HG02840 (cell line): ENCODE data around the gene GATA2.

Source experiments
- ATAC-seq: cut with Tn5 transposase; IDR thresholded peaks from one replicate; pipeline ENCODE4 v1.9.1; 2021; ENCODE audit warnings: mild to moderate bottlenecking, moderate library complexity, moderate number of reproducible peaks; ENCODE audit not compliant: unreplicated experiment, low FRiP score

Gene GATA2

DNA sequence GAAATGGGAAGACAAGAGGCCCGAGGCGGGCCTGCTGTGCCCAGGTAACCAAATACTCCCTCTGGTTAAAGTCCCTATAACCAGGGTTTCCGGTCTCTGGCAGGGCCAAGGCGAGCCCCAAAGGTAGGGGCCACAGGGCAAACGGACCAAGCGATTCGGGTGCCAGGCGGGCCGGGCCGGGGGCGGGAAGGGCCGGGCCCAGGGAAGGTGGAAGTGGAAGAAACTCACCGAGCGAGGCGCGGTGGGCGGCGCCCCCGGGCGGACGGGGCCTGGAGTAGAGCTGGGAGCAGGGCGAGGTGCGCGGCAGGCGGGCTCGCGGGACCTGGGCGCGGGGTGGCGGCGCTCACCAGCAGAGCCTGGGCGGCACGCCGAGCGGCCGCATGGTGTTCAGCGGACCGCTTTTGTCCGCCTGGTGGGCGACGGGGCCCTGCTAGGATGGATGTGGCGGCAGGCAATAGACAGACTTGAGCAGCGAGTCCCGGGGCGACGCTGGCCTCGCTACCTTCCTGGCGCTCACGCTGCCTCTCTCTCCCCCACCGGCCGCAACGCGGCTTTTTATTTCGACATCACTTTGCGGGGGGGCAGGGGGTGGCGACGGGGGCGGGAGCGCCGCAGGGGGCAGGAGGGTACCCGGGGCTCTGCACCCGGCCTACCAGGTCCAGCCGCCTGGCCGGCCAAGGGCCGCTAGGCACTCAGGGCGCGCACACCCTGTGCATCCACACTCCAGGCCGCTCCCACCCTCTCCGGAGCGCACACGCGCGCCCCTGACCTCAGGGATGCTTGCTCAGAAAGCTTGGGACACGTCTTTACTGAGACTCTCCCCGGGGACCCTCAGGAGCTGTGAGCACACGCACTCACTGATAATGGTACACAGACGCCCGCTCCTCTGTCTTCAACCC lies at the start of gene GATA2:
GATA2 (minus strand) TSS at position 531 of the 899 bp plus-strand sequence. CDS start 6,170 bp downstream, outside the sequence.
- ATAC-seq, result no peak

DNA sequence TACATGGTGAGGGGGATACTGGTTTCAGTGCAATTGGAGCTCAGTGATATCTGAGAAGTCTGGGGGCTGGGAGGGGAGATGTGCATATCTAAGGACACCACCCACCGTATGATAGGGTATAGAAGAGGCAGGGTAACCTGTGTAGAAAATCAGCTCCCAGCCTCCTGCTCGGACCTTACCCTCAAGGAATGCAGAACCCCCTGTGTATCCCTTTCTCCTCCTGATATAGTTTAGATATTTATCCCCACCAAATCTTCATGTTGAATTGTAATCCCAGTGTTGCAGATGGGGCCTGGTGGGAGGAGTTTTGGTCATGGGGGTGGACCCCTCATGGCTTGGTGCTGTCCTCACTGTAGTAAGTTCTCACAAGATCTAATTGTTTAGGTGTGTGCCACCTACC lies 48.2 kb upstream of the GATA2 start:
- ATAC-seq, result no peak

DNA sequence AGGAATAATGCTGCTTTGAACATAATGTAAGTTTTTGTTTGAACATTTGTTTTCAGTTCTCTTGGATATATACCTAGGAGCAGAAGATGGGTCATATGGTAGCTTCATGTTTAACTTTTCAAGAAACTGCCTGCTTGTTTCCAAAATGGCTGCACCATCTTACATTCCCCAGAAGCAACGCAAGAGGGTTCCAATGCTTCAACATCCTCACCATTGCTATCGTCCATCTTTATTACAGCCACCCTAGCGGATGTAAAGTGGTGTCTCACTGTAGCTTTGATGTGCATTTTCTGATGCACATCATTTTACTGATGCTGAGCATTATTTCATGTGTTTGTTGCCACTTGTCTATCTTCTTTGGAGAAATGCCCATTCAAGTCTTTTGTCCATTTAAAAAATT lies 46.4 kb upstream of the GATA2 start:
- no peak for ATAC-seq

- no peak for ATAC-seq
Observed at GRCh38 chr3:128537091-128537703, 44.2 kb upstream of the GATA2 start.

DNA sequence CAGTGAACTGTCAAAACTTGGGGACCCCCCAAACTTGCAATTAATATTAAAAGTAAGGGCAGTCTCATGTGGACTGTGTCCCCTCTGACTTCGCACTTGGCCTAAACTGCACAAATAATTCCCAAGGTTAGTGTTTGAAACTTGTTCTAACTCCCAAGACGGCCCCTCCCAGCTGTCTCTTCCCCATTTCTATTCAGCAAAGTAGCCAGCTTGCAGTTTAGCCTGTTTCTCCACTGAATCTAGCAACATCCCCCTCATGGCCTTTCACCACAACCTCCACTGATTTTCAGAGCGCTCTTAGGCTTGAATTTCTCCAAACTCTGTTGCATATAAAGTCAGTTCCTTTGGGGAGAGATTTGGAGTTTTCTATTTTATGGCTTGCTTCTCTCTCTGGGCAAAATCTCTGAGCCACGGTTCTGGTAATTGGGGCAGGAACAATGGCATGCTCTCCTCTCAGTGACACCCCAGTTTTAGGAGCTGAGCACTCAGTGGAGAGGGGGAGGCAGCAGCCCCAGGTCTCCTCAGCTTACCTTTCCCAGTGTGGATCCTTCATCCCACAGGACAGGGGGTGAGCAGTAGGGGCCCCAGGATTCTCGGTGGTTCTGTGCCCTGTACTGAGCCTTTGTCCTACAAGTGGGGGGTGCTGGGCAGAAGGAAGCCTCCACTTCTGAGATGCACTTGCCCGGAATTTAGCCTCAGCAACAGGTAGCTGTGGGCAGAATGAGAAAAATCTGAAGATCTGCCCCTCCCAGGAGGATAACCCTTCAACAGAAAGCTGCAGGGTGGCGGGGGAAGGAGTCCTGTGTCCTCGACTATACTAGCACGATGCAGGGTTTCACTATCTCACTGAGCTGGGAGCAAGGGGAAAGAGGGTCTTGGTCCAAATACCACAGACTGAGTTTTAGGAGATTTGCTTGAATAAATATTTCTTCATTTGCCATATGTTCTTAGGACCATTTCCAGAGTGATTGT lies 39.3 kb upstream of the GATA2 start:
- no peak for ATAC-seq

- ATAC-seq, result no peak
Observed at GRCh38 chr3:128524374-128525299, 31.6 kb upstream of the GATA2 start.

DNA sequence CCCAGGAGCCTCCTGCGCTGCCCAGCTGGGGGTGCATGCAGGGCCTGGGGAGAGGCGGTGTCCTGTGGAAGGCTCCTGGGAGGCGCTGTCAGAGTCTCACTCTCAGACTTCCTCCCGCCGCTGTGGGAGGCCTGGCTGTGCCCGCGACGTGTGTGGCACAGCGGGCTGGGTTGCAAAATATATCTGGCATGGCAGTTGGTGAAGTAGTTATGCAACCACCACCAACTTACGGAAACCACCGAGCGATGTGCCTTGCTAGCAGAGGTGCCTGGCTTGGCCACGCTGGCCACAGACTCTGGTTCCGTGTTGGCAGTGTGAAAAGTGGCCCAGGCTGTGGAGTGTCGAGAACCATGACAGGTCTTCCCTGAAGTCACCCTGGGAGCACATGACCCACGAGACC lies 30.6 kb upstream of the GATA2 start:
- no peak for ATAC-seq

- no peak for ATAC-seq
Observed at GRCh38 chr3:128521715-128522114, 28.7 kb upstream of the GATA2 start.

- no peak for ATAC-seq
Observed at GRCh38 chr3:128518587-128519490, 25.8 kb upstream of the GATA2 start.

GRCh38 chr3:128517648-128518047 lies 24.6 kb upstream of the GATA2 start:
- no peak for ATAC-seq

GRCh38 chr3:128515967-128516366 lies 23.0 kb upstream of the GATA2 start:
- no peak for ATAC-seq

DNA sequence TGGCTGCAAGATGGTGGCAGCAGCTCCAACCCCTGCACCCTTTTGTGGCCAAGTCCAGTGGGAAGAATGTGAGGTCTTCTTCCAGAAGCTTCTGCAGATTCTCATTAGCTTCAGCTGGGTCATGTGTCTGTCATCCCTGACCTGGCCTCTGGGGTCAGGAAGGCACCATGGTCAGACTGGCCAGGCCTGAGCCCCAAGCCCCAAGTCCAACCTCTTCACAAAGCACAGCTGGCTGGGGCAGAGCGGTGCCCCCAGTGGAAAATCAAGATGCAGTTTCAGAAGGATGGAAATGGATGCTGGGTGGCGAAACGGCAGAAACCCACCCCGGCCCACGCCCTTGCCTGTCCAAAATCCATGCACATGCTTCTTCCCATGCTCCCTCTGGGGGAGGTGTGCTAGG lies 15.9 kb upstream of the GATA2 start:
- ATAC-seq, result no peak

GRCh38 chr3:128506754-128507153 lies 13.8 kb upstream of the GATA2 start:
- no peak for ATAC-seq

- ATAC-seq, result no peak
Observed at GRCh38 chr3:128505771-128506170, 12.8 kb upstream of the GATA2 start.

DNA sequence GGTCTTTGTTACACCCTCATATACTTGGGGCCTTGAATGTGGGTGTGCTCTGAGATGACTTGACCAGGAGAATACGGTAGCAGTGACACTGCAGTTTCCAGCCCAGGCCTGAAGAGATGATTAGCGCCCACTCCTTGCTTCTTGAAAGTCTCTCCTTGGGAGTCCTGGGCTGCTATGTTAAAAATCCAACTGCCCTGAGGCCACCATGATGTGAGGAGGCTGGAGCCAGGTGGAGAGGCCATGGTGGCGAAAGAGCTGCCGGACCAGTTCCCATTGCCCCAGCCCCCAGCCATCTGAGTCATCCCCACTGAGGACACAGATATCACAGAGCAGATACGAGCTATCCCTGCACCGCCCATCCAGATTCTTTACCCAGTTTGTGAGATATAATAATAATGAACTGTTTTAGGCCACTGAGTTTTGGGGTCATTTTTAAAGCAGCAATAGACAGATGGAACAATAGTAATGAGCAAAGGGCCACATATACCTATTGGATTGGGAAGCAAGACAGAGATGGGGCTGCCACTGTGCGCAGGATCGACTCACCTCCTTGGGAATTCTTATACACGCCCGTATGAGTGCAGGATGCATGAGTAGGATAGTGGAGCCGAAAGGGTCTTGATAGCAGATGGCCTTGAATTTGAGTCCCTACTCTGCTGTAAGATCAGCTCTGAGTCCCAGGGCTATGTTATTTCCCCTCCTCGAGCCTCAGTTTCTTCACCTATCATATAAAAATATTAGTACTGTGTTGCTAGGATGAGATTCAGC lies 12.1 kb upstream of the GATA2 start:
- no peak for ATAC-seq

- no peak for ATAC-seq
Observed at GRCh38 chr3:128504533-128504915, 11.5 kb upstream of the GATA2 start.

DNA sequence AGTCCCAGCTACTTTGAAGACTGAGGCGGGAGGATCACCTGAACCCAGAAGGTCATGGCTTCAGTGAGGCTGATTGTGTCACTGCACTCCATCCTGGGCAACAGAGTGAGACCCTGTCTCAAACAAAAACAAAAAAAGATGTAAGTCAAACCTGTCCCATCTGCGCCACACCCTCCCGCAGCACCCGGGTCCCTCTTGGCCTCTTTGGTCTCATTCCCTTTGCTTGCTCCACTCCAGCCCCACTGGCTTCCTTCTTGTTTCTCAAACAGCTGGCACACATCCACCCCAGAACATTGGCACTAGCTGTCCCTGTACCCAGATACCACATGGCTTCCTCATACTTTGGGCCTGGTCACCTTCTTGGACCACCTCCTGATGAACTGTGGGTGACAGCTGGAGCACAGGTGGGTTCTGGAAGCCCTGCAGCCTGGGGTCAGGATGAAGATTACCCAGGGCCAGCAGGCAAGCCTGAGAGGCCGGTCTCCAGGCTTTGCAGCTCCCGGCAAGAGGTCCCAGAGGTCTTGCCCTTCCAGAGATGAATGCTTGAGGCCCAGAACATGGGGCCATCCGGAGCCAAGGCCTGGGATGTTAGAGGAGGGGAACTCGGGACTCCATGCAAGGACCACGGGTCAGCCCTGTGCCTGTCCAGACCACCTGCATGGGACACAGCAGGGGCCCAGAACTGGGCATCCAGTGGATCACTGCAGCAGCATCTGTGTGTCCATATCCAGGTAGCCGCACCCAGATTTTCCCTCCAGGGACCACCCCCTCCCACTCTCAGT lies 10.9 kb upstream of the GATA2 start:
- no peak for ATAC-seq
